Spleen (tissue), 7 donors: Measurements from ENCODE around the gene TUBA8.

Experiments used
- CTCF ChIP-seq, 11 experiments: fragments of 200-600 bp in 7 of 11; fragments of 450-650 bp in 4 of 11; sonication (generic) in 4 of 11; IDR thresholded peaks in 8 of 11; conservative IDR thresholded peaks in 3 of 11; 1 replicate in 7 of 11; 2 replicates in 4 of 11; pipeline versions ENCODE4 v1.4.0 to v1.8.0; 2016 to 2021; ENCODE audit warnings: antibody characterized with exemption in 11 of 11, inconsistent platforms in 4 of 11, mild to moderate bottlenecking in 1 of 11
- POLR2A ChIP-seq, 3 donors: fragments of 450-650 bp; IDR thresholded peaks; one replicate each; pipeline ENCODE4 v1.5.1; 2017; ENCODE audit warnings: antibody characterized with exemption in 3 of 3, mild to moderate bottlenecking in 1 of 3
- donor health status: DM: no; HTN: no; CAD: no; lungs with moderate emphysema.
- donor health status: DM: no; HTN: no; CAD: no.
- donor health status: DM: no; HTN: no; CAD: no.

GRCh38 chr22:18090286-18090685 lies 20.3 kb upstream of the TUBA8 start:
- no peak for TF ChIP-seq POLR2A (IDR thresholded peaks at IDR 0.05)
- TF ChIP-seq CTCF (IDR thresholded peaks at IDR 0.05 in 8 of 11, conservative IDR thresholded peaks at IDR 0.05 in 3 of 11) = no peak
